ENCODE data around the gene GSTA3. TPM values are rescaled to one million over a fixed set of nuclear protein-coding genes. Genes with fewer than 3 reads are reported as not detected.
"Not testable (repeated sequence)": the region's sequence is repeated elsewhere in the genome, so short reads cannot be mapped to it uniquely, and the experiment has no call there.

The GSTA3 gene
- total and polyA plus RNA-seq, 2 donors, result not detected

DNA sequence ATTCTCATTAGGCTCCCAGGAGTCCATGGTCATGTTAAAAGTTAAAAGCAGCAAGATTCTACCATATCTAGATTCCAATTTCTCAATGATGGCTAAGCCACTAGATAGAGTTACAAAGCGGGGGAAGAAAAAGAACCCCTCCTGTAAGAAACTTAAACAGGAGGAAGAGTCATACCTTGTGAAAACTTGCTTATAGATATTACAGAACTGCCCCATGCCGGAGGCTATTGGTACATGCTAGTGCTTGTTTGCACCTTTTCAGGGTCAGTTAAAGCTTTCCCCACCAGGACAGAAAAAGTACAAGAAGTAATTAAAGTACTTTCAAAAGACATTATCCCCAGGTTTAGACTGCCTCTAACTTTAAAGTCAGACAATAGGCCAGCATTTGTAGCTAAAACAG lies 15.5 kb upstream of the GSTA3 start:
- 95% methylated on average over 2 of the region's 2 CpGs for WGBS
- no peak for DNase-seq (ENCODE audit: extremely low spot score)
- H3K36me3 ChIP-seq (ENCODE audit: insufficient read depth), result no peaks in the 10 kb centered on the region
- no peak overlapping the region for H3K4me3 ChIP-seq (ENCODE audit: low read depth, low read length)
- H3K4me1 ChIP-seq (ENCODE audit: insufficient read depth), result no peaks in the 10 kb centered on the region
- no peak overlapping the region for H3K27ac ChIP-seq (ENCODE audit: low read depth)

DNA sequence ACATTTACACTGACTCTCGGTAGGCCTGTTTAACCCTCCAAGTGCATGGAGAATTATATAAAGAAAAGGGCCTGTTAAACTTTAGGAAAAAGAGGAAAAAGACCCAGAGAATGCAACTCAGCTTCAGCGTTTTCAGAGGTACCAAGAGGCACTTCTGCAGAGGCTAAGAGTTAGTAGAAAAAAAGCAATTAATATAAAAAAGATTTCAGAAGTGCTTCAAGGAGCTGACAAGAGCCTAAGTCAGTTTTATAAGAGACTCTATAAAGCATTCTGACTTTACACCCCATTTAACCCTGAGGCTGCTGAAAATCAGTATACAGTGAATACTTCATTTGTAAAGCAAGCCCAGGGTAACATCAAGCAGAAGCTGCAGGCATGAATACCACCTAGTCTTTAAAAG lies 14.2 kb upstream of the GSTA3 start:
- not testable (repeated sequence) for DNase-seq (ENCODE audit: extremely low spot score); H3K4me1 ChIP-seq (ENCODE audit: insufficient read depth); H3K4me3 ChIP-seq (ENCODE audit: low read depth, low read length); H3K36me3 ChIP-seq (ENCODE audit: insufficient read depth); H3K27ac ChIP-seq (ENCODE audit: low read depth)
- 49% methylated on average over 2 of the region's 2 CpGs for WGBS

- Histone ChIP-seq H3K4me1 (ENCODE audit: insufficient read depth) (no peaks in the 10 kb centered on the region), H3K36me3 (ENCODE audit: insufficient read depth) (no peaks in the 10 kb centered on the region), H3K4me3 (ENCODE audit: low read depth, low read length) (no peak overlapping the region), H3K27ac (ENCODE audit: low read depth) (no peak overlapping the region)
- no peak for DNase-seq (ENCODE audit: extremely low spot score)
- 86% methylated on average over 10 of the region's 10 CpGs for WGBS
Measured at GRCh38 chr6:52922161-52922560, 12.7 kb upstream of the GSTA3 start.

DNA sequence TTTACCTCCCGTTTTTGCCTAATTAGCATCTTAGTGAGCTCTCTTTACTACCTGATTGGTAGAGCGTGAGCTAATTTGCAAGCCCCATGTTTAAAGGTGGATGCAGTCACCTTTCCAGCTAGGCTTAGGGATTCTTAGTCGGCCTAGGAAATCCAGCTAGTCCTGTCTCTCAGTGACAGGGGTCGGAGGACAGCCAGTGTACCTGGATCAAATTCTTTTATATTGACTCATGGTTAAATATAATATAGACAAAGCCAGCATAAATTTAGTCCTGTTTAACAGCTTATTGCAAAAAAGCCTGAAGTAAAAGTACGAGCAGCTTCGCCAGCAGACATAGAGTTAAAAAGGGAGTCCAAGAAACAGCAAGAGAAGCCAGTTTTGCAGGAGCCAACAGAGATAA lies 12.2 kb upstream of the GSTA3 start:
- H3K4me1 ChIP-seq (ENCODE audit: insufficient read depth), result no peaks in the 10 kb centered on the region
- DNase-seq (ENCODE audit: extremely low spot score), result no peak
- no peak overlapping the region for H3K4me3 ChIP-seq (ENCODE audit: low read depth, low read length)
- no peaks in the 10 kb centered on the region for H3K36me3 ChIP-seq (ENCODE audit: insufficient read depth)
- no peak overlapping the region for H3K27ac ChIP-seq (ENCODE audit: low read depth)
- WGBS, result 94% methylated on average over 6 of the region's 6 CpGs

GRCh38 chr6:52919511-52919910 lies 10.0 kb upstream of the GSTA3 start:
- H3K36me3 ChIP-seq (ENCODE audit: insufficient read depth); H3K27ac ChIP-seq (ENCODE audit: low read depth); H3K4me3 ChIP-seq (ENCODE audit: low read depth, low read length); H3K4me1 ChIP-seq (ENCODE audit: insufficient read depth); DNase-seq (ENCODE audit: extremely low spot score): not testable (repeated sequence)
- 59% methylated on average over 1 of the region's 1 CpG for WGBS

DNA sequence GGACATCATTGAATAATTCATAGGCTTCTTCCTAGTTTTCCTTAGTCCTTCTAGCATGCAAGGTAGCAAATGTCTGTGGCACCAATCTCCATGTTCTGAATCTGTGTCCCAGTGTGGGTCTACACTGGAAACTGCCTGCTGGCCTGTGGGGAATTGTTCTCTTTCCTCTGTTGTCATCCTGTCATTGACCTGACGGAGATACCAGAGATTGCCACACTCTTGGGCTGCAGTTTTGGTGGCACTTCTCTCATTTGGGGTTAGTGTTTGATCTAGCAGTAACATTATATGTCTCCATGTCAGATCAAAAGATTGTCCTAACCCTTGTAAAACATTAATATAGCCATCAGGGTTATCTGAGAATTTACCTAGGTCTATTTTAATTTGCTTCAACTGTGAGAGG lies 9.3 kb upstream of the GSTA3 start:
- H3K4me1 ChIP-seq (ENCODE audit: insufficient read depth); H3K4me3 ChIP-seq (ENCODE audit: low read depth, low read length); H3K36me3 ChIP-seq (ENCODE audit: insufficient read depth); DNase-seq (ENCODE audit: extremely low spot score); H3K27ac ChIP-seq (ENCODE audit: low read depth): not testable (repeated sequence)
- WGBS, result 93% methylated on average over 1 of the region's 1 CpG

GRCh38 chr6:52918027-52918686 lies 8.7 kb upstream of the GSTA3 start:
- not testable (repeated sequence) for DNase-seq (ENCODE audit: extremely low spot score); H3K4me3 ChIP-seq (ENCODE audit: low read depth, low read length); H3K4me1 ChIP-seq (ENCODE audit: insufficient read depth); H3K27ac ChIP-seq (ENCODE audit: low read depth); H3K36me3 ChIP-seq (ENCODE audit: insufficient read depth)
- WGBS, result 56% methylated on average over 9 of the region's 9 CpGs

- Histone ChIP-seq H3K4me1 (ENCODE audit: insufficient read depth) (no peaks in the 10 kb centered on the region), H3K27ac (ENCODE audit: low read depth) (no peak overlapping the region), H3K36me3 (ENCODE audit: insufficient read depth) (no peaks in the 10 kb centered on the region), H3K4me3 (ENCODE audit: low read depth, low read length) (no peak overlapping the region)
- DNase-seq (ENCODE audit: extremely low spot score), result no peak
Measured at GRCh38 chr6:52914516-52914915, 5.0 kb upstream of the GSTA3 start.

GRCh38 chr6:52910091-52910490 lies 593 bp upstream of the GSTA3 start:
- H3K27ac ChIP-seq (ENCODE audit: low read depth), result no peak overlapping the region
- H3K36me3 ChIP-seq (ENCODE audit: insufficient read depth), result no peaks in the 10 kb centered on the region
- H3K4me1 ChIP-seq (ENCODE audit: insufficient read depth), result no peaks in the 10 kb centered on the region
- WGBS, result 87% methylated on average over 4 of the region's 4 CpGs
- DNase-seq (ENCODE audit: extremely low spot score), result no peak
- no peak overlapping the region for H3K4me3 ChIP-seq (ENCODE audit: low read depth, low read length)

GRCh38 chr6:52909131-52909530 lies 367 bp downstream of the GSTA3 start:
- Histone ChIP-seq H3K4me1 (ENCODE audit: insufficient read depth) (no peaks in the 10 kb centered on the region), H3K27ac (ENCODE audit: low read depth) (no peak overlapping the region), H3K4me3 (ENCODE audit: low read depth, low read length) (no peak overlapping the region), H3K36me3 (ENCODE audit: insufficient read depth) (no peaks in the 10 kb centered on the region)
- DNase-seq (ENCODE audit: extremely low spot score), result no peak
- WGBS, result 83% methylated on average over 3 of the region's 3 CpGs

- WGBS, result 61% methylated on average over 2 of the region's 2 CpGs
- Histone ChIP-seq H3K4me3 (ENCODE audit: low read depth, low read length) (no peak overlapping the region), H3K36me3 (ENCODE audit: insufficient read depth) (no peaks in the 10 kb centered on the region), H3K4me1 (ENCODE audit: insufficient read depth) (no peaks in the 10 kb centered on the region), H3K27ac (ENCODE audit: low read depth) (no peak overlapping the region)
- no peak for DNase-seq (ENCODE audit: extremely low spot score)
Measured at GRCh38 chr6:52908526-52908925, 972 bp downstream of the GSTA3 start.

- no peak overlapping the region for H3K4me3 ChIP-seq (ENCODE audit: low read depth, low read length)
- no peak overlapping the region for H3K27ac ChIP-seq (ENCODE audit: low read depth)
- 70% methylated on average over 6 of the region's 6 CpGs for WGBS
- no peaks in the 10 kb centered on the region for H3K36me3 ChIP-seq (ENCODE audit: insufficient read depth)
- DNase-seq (ENCODE audit: extremely low spot score), result no peak
- no peaks in the 10 kb centered on the region for H3K4me1 ChIP-seq (ENCODE audit: insufficient read depth)
Measured at GRCh38 chr6:52904562-52905279, 4.8 kb downstream of the GSTA3 start.

DNA sequence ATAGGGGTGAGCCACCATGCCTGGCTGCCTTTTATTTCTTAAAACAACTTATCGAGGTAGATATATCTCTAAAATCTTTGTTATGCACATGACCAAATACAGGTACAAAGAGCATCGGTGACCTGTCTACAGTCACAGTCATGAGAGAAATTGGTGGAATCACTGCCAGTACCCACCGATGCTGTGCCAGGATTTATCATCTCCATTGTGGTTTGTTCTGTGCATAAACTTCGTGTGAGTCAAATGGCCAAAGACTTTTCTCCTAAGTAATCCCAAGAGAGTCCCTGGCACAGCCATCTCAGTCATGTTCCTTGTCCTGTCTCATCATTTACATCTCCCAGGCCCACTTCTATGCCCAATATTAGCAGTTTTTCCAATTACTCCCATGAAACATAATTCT lies 9.0 kb downstream of the GSTA3 start:
- Histone ChIP-seq H3K27ac (ENCODE audit: low read depth) (no peak overlapping the region), H3K36me3 (ENCODE audit: insufficient read depth) (no peaks in the 10 kb centered on the region), H3K4me3 (ENCODE audit: low read depth, low read length) (no peak overlapping the region), H3K4me1 (ENCODE audit: insufficient read depth) (no peaks in the 10 kb centered on the region)
- 90% methylated on average over 4 of the region's 4 CpGs for WGBS
- no peak for DNase-seq (ENCODE audit: extremely low spot score)

DNA sequence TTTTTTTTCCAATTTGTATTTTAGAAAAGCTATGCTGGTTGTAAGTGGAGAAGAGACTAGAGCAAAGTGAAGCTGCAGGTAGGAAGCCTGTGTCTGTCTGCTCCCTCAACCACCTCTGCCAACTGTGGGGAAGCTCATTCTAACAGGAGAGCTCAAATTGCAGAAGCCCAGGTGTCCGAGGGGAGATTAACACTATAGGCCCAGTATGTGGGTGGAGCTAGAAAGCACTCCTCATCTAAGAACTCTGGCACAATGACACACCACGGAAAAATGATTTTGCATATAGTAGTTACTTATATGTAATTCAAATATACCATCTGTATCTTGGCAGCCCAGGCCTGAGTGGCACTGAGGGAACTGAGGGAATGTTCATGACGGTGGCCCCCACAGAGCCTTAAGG lies 13.7 kb downstream of the GSTA3 start:
- not testable (repeated sequence) for DNase-seq (ENCODE audit: extremely low spot score); H3K27ac ChIP-seq (ENCODE audit: low read depth); H3K36me3 ChIP-seq (ENCODE audit: insufficient read depth); H3K4me3 ChIP-seq (ENCODE audit: low read depth, low read length); H3K4me1 ChIP-seq (ENCODE audit: insufficient read depth)
- whole genome bisulfite sequencing, result 62% methylated on average over 3 of the region's 3 CpGs

Data from urinary bladder (tissue), 4 donors.